HG03520 (cell line): Measurements from ENCODE around the gene HRK.

Experiments
- ATAC-seq: cut with Tn5 transposase; IDR thresholded peaks from one replicate; pipeline ENCODE4 v1.9.1; 2021; ENCODE audit warnings: mild to moderate bottlenecking, moderate library complexity; ENCODE audit not compliant: unreplicated experiment

Gene HRK

DNA sequence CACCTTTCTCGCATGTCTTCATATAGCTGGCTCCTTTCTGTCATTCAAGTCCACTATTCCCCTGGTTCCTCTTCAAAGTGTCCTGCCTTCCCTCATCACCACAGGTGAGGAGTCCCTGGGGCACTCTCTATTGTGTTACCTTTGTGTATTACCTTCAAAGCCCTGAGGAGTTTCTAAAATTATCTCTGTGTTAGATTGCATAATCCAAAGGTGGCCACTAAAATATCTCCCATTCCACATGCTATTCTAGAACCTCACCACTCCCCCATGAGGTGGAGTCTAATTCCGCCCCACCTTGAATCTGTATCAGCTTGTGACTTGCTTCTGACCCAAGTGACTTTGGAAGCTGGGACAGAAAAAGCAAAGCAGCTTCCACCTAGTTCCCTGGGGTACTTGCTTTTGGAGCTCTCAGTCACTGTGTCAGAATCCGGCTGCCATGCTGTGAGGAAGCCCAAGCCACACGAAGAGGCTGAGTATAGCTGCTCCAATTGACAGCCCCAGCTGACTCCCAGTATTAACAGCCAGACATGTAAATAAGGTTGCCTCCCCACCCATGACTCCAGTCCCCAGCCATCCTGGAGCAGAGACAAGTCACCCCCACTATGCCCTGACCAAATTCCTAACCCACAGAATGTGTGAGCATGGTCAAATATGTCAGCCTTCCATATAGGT, 6.8 kb downstream of the HRK start:
- ATAC-seq: no peak

- ATAC-seq: no peak
These were observed 10.9 kb downstream of the HRK start for GRCh38 chr12:116870306-116870705.

DNA sequence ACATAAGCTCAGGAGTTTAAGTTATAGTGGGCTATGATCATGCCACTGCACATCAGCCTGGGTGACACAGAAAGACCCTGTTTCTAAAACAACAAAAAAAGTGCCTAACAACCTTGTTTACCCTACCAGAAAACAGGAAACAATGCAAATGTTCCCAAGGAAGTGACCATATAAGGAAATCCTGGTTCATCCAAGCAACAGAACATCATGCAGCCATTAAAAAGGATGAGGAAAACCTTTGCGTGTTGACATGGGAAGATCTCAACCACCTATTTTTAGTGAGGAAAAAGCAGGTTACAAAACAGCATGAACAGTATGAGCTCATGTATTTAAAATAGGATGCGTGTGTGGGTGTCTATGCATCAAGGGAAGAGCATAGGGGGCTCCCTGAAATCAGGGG, 13.7 kb downstream of the HRK start:
- ATAC-seq: no peak

- no peak for ATAC-seq
These were observed 16.7 kb downstream of the HRK start for GRCh38 chr12:116864371-116865160.

- ATAC-seq: no peak
These were observed 17.9 kb downstream of the HRK start for GRCh38 chr12:116863275-116863767.

- ATAC-seq: no peak
These were observed 19.1 kb downstream of the HRK start for GRCh38 chr12:116862167-116862566.

GRCh38 chr12:116861320-116861719, 19.9 kb downstream of the HRK start:
- ATAC-seq: peak; percentile 77

DNA sequence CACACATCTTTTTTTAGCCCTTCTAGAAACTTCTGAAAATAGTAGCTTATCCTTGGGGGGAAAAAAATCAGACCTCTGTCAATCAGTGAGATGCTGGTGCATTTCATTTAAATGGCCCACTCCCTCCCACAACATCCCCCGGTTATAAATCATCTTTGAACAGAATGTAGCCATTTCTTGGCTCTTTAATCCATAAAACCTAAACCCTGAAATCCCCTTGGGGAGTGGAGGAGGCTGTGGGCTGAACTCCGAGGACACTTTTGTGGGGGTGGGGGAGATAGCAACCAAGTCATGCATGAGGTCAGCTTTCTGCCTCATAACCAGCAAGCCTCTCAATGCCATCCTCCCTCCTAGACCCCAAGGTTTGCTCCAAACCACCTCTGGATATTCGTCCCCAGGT, 21.0 kb downstream of the HRK start:
- ATAC-seq: no peak

- no peak for ATAC-seq
These were observed 22.2 kb downstream of the HRK start for GRCh38 chr12:116859079-116859478.

DNA sequence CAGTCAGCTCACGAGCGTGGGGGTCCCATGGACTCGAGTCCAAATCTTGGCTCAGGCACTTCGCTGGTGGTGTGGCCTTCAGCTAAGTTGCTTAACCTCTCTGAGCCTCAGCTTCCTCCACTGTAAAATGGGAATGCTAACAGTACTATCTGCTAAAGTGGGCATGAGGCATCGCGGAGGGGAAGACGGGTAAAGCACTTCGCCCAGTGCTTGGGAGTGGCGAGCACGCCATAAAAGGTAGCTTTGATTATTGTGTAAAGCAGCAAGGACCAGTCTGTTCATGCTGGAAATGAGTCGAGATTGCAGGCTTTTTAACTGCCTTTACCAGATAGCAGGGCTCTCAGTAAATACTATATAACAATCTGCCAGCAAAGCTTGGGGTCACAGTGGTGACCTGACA, 24.5 kb downstream of the HRK start:
- no peak for ATAC-seq

GRCh38 chr12:116855744-116856470, 25.3 kb downstream of the HRK start:
- no peak for ATAC-seq

DNA sequence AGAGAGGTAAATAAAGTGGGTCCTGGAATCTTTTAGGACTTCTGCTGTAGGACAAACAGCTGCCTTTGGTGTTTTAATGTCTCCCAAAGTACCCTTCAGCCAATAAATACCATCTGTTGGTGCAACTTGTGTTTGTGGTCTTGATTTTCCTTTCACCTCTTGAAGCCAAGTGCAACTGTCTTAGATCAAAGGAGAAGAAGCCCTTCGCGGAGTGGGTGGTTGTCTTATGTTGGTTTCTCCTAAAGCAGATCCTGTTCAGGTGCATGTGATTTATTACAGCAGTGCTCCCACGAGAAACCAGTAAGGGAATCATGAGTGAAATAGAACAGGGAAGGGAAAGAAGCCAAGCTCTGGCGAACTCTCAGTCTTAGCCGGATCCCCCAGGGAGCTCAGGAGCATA, 27.7 kb downstream of the HRK start:
- ATAC-seq: no peak

DNA sequence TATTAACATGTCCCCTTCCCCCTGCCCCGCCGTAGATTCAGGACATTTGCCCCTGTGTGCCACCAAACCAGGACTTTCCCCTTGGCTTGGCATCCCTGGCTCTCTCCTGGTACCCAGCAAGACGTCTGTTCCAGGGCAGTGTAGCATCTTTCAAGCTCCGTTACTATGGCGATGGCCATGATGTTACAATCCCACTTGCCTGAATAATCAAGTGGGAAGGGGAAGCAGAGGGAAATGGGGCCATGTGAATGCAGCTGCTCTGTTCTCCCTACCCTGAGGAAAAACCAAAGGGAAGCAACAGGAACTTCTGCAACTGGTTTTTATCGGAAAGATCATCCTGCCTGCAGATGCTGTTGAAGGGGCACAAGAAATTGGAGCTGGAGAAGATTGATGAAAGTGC, 28.9 kb downstream of the HRK start:
- no peak for ATAC-seq

DNA sequence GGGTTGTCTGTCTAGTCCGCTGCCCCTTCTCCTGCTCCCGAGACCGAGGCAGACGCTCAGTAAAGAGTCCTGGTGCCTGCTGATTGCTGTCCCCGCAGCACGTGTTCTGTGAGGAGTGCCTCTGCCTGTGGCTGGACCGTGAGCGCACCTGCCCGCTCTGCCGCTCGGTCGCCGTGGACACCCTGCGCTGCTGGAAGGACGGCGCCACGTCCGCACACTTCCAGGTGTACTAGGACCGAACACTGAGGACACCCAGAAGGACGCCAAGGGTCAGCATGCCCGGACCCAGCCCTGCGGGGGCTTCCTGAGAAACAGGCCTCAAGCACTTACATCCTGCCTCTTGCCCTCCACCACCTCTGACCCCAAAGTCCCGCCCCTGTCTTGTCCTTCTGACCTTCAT, 32.0 kb downstream of the HRK start:
- ATAC-seq: no peak

DNA sequence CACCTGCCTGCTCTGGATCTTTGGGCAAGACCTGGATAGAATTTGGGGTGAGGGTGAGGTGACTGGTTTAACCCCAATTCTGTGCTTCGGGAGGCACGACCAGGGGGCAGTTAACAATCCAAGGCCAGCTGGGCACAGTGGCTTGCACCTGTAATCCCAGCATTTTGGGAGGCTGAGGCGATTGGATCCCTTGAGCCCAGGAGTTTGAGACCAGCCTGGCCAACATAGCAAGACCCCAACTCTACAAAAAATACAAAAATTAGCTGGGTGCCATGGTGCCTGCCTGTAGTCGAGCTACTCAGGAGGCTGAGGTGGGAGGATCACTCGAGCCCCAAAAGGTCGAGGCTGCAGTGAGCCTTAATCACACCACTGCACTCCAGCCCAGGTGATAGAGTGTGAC, 38.2 kb downstream of the HRK start:
- no peak for ATAC-seq

DNA sequence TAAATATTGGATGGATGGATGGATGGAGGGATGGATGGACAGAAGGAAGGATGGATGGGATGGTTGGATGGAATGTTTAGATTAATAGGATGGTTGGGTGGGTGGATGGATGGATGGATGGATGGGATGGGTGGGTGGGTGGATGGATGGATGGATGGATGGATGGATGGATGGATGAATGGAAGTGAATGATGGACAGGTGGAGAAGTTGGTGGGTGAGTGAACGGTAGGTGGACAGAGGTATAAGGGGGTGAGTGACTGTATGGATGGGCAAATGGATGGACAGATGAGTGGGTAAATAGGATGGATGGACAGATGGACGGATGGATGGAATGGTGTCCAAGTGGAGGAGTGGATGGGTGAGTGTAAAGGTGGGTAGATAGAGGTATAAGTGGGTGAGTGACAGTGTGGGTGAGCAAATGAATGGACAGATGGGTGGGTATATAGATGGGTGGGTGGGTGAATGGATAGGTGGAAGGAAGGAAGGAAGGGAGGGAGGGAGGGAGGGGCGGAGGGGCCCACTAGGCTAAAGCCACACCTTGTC, 41.9 kb downstream of the HRK start:
- no peak for ATAC-seq

- ATAC-seq: no peak
These were observed 42.9 kb downstream of the HRK start for GRCh38 chr12:116838365-116838764.

- no peak for ATAC-seq
These were observed 44.1 kb downstream of the HRK start for GRCh38 chr12:116837097-116837496.

- no peak for ATAC-seq
These were observed 45.8 kb downstream of the HRK start for GRCh38 chr12:116835484-116835883.

DNA sequence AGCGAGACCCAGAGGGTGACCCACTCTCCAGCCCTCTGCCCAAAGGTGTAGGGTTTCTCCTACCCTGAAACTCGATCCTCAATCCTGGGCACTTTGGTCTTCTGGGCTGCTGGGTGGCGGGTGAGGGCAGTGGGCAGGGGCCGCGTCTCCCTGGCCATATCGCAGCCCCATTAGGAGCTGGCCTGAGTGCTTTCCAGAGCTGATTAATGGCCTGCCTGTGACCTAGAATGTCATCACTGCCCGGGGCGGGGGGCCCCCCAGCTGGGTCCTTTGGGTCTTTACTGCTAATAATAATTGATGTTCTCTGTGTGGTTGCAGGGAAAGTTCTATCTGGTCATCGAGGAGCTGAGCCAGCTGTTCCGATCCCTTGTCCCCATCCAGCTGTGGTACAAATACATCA, 47.8 kb downstream of the HRK start:
- no peak for ATAC-seq

GRCh38 chr12:116832353-116832752, 48.9 kb downstream of the HRK start:
- no peak for ATAC-seq
